Central memory CD8-positive, alpha-beta T cell (primary cell): ENCODE data around the gene TAF10.
A peak's percentile ranks its signal among the peaks of the same experiment; 100 is the strongest.

Source experiments
- ATAC-seq: fragments of 150-1000 bp; cut with Tn5 transposase; replicated peaks from 2 replicates; pipeline ENCODE4 v1.10.0; 2022; ENCODE audit warnings: mild to moderate bottlenecking, moderate FRiP score, moderate number of reproducible peaks; ENCODE audit not compliant: poor library complexity, severe bottlenecking; ENCODE audit errors: extremely low read depth
- DNase-seq, 2 donors: peaks; one replicate each; pipeline ENCODE4 v3.0.0; 2021; ENCODE audit warnings: low spot score in 2 of 2
- H3K27ac Mint-ChIP-seq: one replicate; pipeline ENCODE4 v1.8.0; 2022; ENCODE audit warnings: low read depth, mild to moderate bottlenecking, moderate library complexity, mixed read lengths
- H3K27me3 Mint-ChIP-seq: one replicate; pipeline ENCODE4 v1.8.0; 2022; ENCODE audit warnings: mixed read lengths
- H3K36me3 Mint-ChIP-seq: one replicate; pipeline ENCODE4 v1.8.0; 2022; ENCODE audit warnings: mild to moderate bottlenecking, moderate library complexity, mixed read lengths; ENCODE audit not compliant: insufficient read depth
- H3K4me1 Mint-ChIP-seq: one replicate; pipeline ENCODE4 v1.8.0; 2022; ENCODE audit warnings: mixed read lengths
- H3K4me3 Mint-ChIP-seq: one replicate; pipeline ENCODE4 v1.8.0; 2022; ENCODE audit warnings: mild to moderate bottlenecking, moderate library complexity, mixed read lengths
- H3K9me3 Mint-ChIP-seq: one replicate; pipeline ENCODE4 v1.8.0; 2022; ENCODE audit warnings: mixed read lengths

TAF10 gene

GRCh38 chr11:6612213-6613041, at the start of gene TAF10:
Gene TAF10, minus strand, starts transcription at chr11:6612216. Its CDS starts 27 bp downstream, at chr11:6612189.
- DNase-seq (peak; percentile 91), ATAC-seq (peak; percentile 88)
- H3K27ac Mint-ChIP-seq: no peak within 1 kb of the TSS
- H3K4me3 Mint-ChIP-seq: no peak within 1 kb of the TSS
- H3K36me3 Mint-ChIP-seq: peaks cover 29% of the 10 kb centered on the region
- H3K9me3 Mint-ChIP-seq: no peaks in the 10 kb centered on the region
- H3K4me1 Mint-ChIP-seq: peaks cover 24% of the 10 kb centered on the region
- H3K27me3 Mint-ChIP-seq: no peaks in the 10 kb centered on the region

GRCh38 chr11:6660712-6661111, 48.7 kb upstream of the TAF10 start:
- H3K4me3 Mint-ChIP-seq: no peak overlapping the region
- H3K4me1 Mint-ChIP-seq: peaks cover 10% of the 10 kb centered on the region
- H3K27me3 Mint-ChIP-seq: no peaks in the 10 kb centered on the region
- no peak for DNase-seq
- peaks cover 2% of the 10 kb centered on the region for H3K36me3 Mint-ChIP-seq
- no peak overlapping the region for H3K27ac Mint-ChIP-seq
- ATAC-seq: no peak
- H3K9me3 Mint-ChIP-seq: no peaks in the 10 kb centered on the region

GRCh38 chr11:6658647-6659046, 46.6 kb upstream of the TAF10 start:
- Mint-ChIP-seq H3K27me3 (no peaks in the 10 kb centered on the region), H3K27ac (no peak overlapping the region), H3K9me3 (no peaks in the 10 kb centered on the region), H3K4me1 (peaks cover 7% of the 10 kb centered on the region), H3K36me3 (peaks cover 2% of the 10 kb centered on the region), H3K4me3 (no peak overlapping the region)
- DNase-seq: no peak
- ATAC-seq: no peak

DNA sequence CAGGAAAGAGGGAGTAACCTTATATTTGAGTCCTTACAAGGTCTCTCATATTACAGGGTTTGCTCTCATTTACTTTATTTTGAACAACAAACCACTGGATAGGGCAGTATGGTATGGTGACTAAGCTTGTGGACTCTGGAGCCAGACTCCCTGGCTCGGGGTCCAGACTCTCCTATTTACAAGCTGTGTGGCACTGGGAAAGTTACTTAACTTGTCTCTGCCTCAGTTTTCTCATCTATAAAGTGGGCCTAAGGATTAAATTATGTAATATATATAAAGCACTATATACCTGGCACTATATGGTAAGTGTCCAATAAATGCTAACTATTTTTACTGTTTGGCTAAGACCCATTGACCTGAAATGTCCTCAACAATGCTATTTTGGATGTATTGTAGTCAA, 45.3 kb upstream of the TAF10 start:
- Mint-ChIP-seq H3K27me3 (no peaks in the 10 kb centered on the region), H3K4me1 (no peaks in the 10 kb centered on the region), H3K27ac (no peak overlapping the region), H3K4me3 (no peak overlapping the region), H3K9me3 (no peaks in the 10 kb centered on the region), H3K36me3 (peaks cover 2% of the 10 kb centered on the region)
- ATAC-seq (no peak), DNase-seq (no peak)

DNA sequence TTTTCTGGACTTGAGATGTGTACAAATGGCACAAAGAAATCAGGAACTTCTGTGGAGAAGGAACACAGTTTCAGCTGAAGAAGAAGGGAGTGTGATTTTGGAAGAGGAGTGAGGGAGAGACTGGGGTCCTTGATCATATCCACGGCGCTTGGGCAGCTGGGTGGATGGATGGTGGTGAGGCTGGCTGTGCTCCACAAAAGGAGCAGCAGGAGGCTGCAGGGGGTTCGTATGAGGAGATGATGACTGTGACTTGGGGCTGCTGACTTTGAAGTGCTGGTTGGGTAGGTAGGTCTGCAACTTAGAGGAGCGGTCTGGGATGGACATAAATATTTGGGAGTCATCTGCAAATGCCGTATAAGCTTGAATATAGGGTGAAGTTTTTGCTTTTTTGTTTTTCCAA, 44.9 kb upstream of the TAF10 start:
- DNase-seq: no peak

DNA sequence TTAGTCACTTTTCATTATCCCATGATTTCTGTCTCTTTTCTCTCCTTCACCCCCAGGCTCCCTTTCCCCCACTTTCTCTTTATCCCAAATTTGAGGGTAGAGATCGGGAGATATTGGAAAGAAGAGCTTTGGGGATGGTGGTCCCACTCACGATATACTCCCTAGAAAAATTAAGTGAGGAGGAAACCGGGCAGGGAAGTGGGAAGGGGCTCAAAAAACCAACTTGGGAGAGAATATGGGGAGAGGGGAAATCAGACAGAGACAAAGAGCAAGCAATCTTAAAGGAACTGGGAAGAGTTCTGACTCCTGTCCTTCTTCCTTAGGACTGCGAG, 44.5 kb upstream of the TAF10 start:
- H3K9me3 Mint-ChIP-seq: no peaks in the 10 kb centered on the region
- H3K27me3 Mint-ChIP-seq: no peaks in the 10 kb centered on the region
- no peaks in the 10 kb centered on the region for H3K4me1 Mint-ChIP-seq
- no peak overlapping the region for H3K27ac Mint-ChIP-seq
- H3K36me3 Mint-ChIP-seq: peaks cover 2% of the 10 kb centered on the region
- DNase-seq: no peak
- ATAC-seq: no peak
- peak overlapping the region; percentile 75 for H3K4me3 Mint-ChIP-seq

More for the DNA sequence above, 44.9 kb upstream of the TAF10 start:
- no peaks in the 10 kb centered on the region for H3K27me3 Mint-ChIP-seq
- peak overlapping the region; percentile 75 for H3K4me3 Mint-ChIP-seq
- no peak for ATAC-seq
- no peaks in the 10 kb centered on the region for H3K9me3 Mint-ChIP-seq
- H3K27ac Mint-ChIP-seq: no peak overlapping the region
- H3K4me1 Mint-ChIP-seq: no peaks in the 10 kb centered on the region
- H3K36me3 Mint-ChIP-seq: peaks cover 2% of the 10 kb centered on the region

GRCh38 chr11:6655790-6656583, 44.0 kb upstream of the TAF10 start, which contains the start of gene DCHS1:
Gene DCHS1, minus strand, starts transcription at chr11:6655809. Its CDS starts 14,196 bp downstream, at chr11:6641613.
- no peaks in the 10 kb centered on the region for H3K27me3 Mint-ChIP-seq
- peak within 1 kb of the TSS; percentile 10 for H3K27ac Mint-ChIP-seq
- H3K9me3 Mint-ChIP-seq: no peaks in the 10 kb centered on the region
- no peaks in the 10 kb centered on the region for H3K4me1 Mint-ChIP-seq
- peaks cover 2% of the 10 kb centered on the region for H3K36me3 Mint-ChIP-seq
- H3K4me3 Mint-ChIP-seq: peak within 1 kb of the TSS; percentile 75
- ATAC-seq (peak; percentile 16), DNase-seq (no peak)

DNA sequence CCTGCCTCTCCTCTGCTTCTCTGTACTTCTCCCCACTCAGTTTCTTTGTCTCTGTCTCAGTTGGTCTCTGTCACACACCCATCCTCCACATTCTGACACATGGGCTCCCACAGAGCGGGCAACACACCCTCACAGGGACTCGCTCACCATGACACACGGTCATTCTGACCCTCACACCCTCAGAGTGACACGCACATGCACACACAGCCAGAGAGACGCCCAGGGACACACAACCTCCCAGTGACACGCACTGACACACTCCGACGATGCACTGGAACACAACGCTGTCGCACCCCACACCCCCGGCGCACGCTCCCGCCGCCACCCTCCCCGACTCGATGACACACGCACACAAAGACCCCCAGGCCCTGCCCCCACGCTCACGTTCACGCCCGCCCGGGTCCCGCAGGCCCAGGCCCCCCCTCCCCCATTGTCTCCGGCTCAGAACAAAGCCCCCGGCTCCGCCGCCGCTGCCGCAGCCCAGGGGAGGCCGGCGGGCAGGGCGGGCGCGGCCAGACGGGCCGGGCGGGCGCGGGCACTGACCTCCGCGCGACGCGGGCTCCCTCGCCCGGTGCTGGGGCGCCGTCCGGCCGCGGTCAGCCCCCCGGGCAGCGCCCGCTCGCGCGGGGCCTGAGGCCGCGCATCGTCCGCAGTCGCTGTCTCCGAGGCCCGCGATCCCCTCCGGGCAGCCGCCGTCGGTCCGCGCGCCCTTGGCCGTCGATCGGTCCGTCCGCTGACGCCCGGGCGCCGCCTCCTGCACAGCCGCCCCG, 43.2 kb upstream of the TAF10 start:
- no peak for DNase-seq
- Mint-ChIP-seq H3K27ac (no peak overlapping the region), H3K27me3 (no peaks in the 10 kb centered on the region), H3K9me3 (no peaks in the 10 kb centered on the region), H3K4me3 (no peak overlapping the region), H3K36me3 (peaks cover 2% of the 10 kb centered on the region), H3K4me1 (no peaks in the 10 kb centered on the region)
- ATAC-seq: peak; percentile 45

DNA sequence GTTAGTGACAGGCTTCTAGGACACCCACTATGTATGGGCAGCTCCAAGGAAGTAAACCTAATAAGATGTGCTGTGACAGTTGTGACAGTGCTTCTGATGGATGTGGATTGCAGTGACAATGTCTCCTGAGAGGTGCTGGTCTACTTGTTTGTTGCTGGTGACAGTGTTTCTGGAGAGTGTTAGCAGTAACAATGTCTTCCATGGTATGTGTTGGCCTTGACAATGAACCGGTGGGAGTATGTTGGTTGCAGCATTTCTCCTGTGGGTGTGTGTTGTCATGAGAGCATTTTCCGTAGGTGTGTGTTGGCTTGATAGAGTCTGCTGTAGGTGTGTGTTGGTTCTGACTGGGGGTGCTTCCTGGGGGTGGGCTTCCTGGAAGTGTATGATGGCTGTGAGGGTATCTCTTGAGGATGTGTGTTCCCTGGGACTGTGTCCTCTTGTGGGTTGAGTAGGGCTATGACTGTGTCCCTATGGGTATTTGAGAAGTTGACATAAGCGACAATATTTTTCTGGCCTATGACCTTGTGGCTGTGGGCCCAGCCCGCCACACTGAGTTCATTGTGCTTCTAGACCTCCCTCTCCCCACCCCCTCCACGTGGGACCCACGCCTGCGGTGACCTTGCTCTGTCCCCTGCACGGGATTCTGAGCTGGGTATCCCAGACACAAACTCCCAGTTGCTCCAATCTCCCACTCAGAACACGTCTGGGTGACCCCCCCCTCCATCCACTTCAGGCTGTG, 42.4 kb upstream of the TAF10 start:
- H3K4me1 Mint-ChIP-seq: no peaks in the 10 kb centered on the region
- H3K9me3 Mint-ChIP-seq: no peaks in the 10 kb centered on the region
- H3K4me3 Mint-ChIP-seq: no peak overlapping the region
- ATAC-seq (no peak), DNase-seq (no peak)
- H3K36me3 Mint-ChIP-seq: peaks cover 2% of the 10 kb centered on the region
- H3K27me3 Mint-ChIP-seq: no peaks in the 10 kb centered on the region
- H3K27ac Mint-ChIP-seq: no peak overlapping the region

DNA sequence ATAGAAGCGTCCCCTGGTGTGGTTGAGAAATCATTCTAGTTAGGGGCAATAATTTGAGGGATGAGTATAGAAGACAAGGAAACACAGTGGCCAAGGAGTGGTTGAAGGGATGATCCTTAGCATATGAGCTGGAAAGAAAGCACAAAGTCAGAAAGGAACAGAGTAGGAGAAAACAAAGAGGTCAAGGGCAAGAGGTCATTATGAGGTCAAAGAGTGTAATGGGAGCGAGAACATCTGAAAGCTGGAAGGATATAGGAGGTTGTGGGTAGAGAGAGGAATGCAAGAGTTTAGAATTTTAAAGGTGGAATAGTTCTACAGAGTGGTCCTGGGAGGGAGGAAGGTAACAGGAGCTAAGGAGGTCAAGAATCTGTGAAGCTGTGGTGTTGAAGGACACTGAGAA, 41.6 kb upstream of the TAF10 start:
- DNase-seq (no peak), ATAC-seq (no peak)
- peaks cover 2% of the 10 kb centered on the region for H3K36me3 Mint-ChIP-seq
- no peak overlapping the region for H3K4me3 Mint-ChIP-seq
- H3K27me3 Mint-ChIP-seq: no peaks in the 10 kb centered on the region
- H3K27ac Mint-ChIP-seq: no peak overlapping the region
- no peaks in the 10 kb centered on the region for H3K4me1 Mint-ChIP-seq
- no peaks in the 10 kb centered on the region for H3K9me3 Mint-ChIP-seq

- Mint-ChIP-seq H3K27ac (no peak overlapping the region), H3K27me3 (no peaks in the 10 kb centered on the region), H3K4me3 (no peak overlapping the region), H3K9me3 (no peaks in the 10 kb centered on the region), H3K36me3 (peaks cover 2% of the 10 kb centered on the region), H3K4me1 (no peaks in the 10 kb centered on the region)
- ATAC-seq (no peak), DNase-seq (no peak)
Observed at GRCh38 chr11:6653097-6653496, 41.1 kb upstream of the TAF10 start.

GRCh38 chr11:6652182-6652581, 40.2 kb upstream of the TAF10 start:
- H3K27me3 Mint-ChIP-seq: no peaks in the 10 kb centered on the region
- H3K9me3 Mint-ChIP-seq: no peaks in the 10 kb centered on the region
- H3K27ac Mint-ChIP-seq: no peak overlapping the region
- H3K4me3 Mint-ChIP-seq: no peak overlapping the region
- H3K36me3 Mint-ChIP-seq: peaks cover 2% of the 10 kb centered on the region
- no peaks in the 10 kb centered on the region for H3K4me1 Mint-ChIP-seq
- ATAC-seq (no peak), DNase-seq (no peak)
